Measurements from ENCODE around the gene SIPA1L3. TPM values are rescaled to one million over a fixed set of nuclear protein-coding genes. Genes with fewer than 3 reads are reported as not detected.

The SIPA1L3 gene
- total and polyA plus RNA-seq, 2 of the 13 experiments (the other 11 are each of a cell fraction or from before 2014, with no cell fraction given): 5.5 to 7.7 TPM

DNA sequence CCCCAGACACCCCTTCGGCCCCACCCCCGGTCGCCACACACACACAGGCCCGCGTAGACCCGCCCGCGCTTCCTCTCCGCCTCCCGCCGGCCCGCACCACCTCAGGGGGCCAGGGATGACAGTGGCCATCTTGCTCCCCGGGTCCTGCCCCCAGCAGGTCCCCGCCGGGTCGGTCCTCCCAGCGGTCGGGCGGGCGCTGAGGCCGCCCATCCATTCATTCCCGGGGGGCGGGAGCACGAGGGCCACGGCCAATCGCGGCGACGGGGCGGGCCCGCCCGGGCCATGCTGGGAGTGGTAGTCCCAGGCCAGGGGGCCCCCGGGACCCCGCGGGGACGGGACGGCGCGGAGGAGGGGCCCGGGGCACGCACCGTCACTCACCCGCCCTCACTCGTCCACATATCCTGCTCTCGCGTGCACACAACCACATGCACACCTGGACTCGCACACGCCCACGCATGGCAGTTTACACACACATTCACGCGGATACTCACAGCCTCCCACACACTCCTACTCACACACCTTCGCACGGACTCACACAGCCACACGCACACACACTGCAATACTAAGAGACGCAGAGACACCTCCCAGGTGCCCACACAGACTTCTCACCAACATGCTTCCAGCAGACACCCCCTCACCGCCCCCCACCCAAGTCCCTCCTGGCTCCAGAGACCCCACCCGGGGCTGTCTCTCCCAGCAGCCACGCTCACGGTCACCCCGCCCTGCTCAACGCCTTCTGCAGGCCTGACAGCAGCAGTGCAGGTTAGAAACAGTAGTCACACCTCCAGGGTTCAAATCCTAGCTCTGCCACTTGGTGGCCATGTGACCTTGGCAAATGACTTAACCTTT lies 317.2 kb downstream of the SIPA1L3 start, which contains the start of gene DPF1 (continued):
- TF ChIP-seq, protein P1, sequence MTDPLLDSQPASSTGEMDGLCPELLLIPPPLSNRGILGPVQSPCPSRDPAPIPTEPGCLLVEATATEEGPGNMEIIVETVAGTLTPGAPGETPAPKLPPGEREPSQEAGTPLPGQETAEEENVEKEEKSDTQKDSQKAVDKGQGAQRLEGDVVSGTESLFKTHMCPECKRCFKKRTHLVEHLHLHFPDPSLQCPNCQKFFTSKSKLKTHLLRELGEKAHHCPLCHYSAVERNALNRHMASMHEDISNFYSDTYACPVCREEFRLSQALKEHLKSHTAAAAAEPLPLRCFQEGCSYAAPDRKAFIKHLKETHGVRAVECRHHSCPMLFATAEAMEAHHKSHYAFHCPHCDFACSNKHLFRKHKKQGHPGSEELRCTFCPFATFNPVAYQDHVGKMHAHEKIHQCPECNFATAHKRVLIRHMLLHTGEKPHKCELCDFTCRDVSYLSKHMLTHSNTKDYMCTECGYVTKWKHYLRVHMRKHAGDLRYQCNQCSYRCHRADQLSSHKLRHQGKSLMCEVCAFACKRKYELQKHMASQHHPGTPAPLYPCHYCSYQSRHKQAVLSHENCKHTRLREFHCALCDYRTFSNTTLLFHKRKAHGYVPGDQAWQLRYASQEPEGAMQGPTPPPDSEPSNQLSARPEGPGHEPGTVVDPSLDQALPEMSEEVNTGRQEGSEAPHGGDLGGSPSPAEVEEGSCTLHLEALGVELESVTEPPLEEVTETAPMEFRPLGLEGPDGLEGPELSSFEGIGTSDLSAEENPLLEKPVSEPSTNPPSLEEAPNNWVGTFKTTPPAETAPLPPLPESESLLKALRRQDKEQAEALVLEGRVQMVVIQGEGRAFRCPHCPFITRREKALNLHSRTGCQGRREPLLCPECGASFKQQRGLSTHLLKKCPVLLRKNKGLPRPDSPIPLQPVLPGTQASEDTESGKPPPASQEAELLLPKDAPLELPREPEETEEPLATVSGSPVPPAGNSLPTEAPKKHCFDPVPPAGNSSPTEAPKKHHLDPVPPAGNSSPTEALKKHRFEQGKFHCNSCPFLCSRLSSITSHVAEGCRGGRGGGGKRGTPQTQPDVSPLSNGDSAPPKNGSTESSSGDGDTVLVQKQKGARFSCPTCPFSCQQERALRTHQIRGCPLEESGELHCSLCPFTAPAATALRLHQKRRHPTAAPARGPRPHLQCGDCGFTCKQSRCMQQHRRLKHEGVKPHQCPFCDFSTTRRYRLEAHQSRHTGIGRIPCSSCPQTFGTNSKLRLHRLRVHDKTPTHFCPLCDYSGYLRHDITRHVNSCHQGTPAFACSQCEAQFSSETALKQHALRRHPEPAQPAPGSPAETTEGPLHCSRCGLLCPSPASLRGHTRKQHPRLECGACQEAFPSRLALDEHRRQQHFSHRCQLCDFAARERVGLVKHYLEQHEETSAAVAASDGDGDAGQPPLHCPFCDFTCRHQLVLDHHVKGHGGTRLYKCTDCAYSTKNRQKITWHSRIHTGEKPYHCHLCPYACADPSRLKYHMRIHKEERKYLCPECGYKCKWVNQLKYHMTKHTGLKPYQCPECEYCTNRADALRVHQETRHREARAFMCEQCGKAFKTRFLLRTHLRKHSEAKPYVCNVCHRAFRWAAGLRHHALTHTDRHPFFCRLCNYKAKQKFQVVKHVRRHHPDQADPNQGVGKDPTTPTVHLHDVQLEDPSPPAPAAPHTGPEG (CRISPR knock-in tag; IDR thresholded peaks at IDR 0.05): peak; percentile 49; the same call in 1 of the 2 replicates
- TF ChIP-seq, protein P2, sequence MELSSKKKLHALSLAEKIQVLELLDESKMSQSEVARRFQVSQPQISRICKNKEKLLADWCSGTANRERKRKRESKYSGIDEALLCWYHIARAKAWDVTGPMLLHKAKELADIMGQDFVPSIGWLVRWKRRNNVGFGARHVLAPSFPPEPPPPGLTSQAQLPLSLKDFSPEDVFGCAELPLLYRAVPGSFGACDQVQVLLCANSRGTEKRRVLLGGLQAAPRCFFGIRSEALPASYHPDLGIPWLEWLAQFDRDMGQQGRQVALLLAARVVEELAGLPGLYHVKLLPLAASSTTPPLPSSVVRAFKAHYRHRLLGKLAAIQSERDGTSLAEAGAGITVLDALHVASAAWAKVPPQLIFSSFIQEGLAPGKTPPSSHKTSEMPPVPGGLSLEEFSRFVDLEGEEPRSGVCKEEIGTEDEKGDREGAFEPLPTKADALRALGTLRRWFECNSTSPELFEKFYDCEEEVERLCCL (CRISPR knock-in tag; IDR thresholded peaks at IDR 0.05; ENCODE audit: borderline replicate concordance): no peak
- TF ChIP-seq SMAD3 (CRISPR knock-in tag; IDR thresholded peaks at IDR 0.05) (0 out of 2 replicates have a peak, but pooled peaks have one; percentile 36), ZNF607 (CRISPR knock-in tag; IDR thresholded peaks at IDR 0.05; ENCODE audit: borderline replicate concordance) (peak; percentile 28; the same call in 1 of the 2 replicates), TBL1XR1 (IDR thresholded peaks at IDR 0.05; ENCODE audit: borderline replicate concordance, low read length, partially characterized antibody) (peak; percentile 13), ZSCAN29 (CRISPR knock-in tag; conservative IDR thresholded peaks at IDR 0.05) (0 out of 2 replicates have a peak, but pooled peaks have one; percentile 50), RFXANK (CRISPR knock-in tag; IDR thresholded peaks at IDR 0.05) (peak; percentile 44; the same call in 1 of the 2 replicates), DNMT1 (CRISPR knock-in tag; IDR thresholded peaks at IDR 0.05) (peak; percentile 92), MEIS1 (CRISPR knock-in tag; IDR thresholded peaks at IDR 0.05; ENCODE audit: borderline replicate concordance) (peak; percentile 40; the same call in 1 of the 2 replicates), SP5 (CRISPR knock-in tag; IDR thresholded peaks at IDR 0.05; ENCODE audit: borderline replicate concordance, low read depth) (peak; percentile 36; the same call in 1 of the 2 replicates), PRPF4 (IDR thresholded peaks at IDR 0.05; ENCODE audit: low read depth, low read length, poor library complexity, severe bottlenecking) (no peak), MNT (IDR thresholded peaks at IDR 0.05) (peak; percentile 40; the same call in 1 of the 2 replicates), PHF5A (CRISPR knock-in tag; IDR thresholded peaks at IDR 0.05; ENCODE audit: low read depth, unreplicated experiment) (no peak)
- TF ChIP-seq, protein P3, sequence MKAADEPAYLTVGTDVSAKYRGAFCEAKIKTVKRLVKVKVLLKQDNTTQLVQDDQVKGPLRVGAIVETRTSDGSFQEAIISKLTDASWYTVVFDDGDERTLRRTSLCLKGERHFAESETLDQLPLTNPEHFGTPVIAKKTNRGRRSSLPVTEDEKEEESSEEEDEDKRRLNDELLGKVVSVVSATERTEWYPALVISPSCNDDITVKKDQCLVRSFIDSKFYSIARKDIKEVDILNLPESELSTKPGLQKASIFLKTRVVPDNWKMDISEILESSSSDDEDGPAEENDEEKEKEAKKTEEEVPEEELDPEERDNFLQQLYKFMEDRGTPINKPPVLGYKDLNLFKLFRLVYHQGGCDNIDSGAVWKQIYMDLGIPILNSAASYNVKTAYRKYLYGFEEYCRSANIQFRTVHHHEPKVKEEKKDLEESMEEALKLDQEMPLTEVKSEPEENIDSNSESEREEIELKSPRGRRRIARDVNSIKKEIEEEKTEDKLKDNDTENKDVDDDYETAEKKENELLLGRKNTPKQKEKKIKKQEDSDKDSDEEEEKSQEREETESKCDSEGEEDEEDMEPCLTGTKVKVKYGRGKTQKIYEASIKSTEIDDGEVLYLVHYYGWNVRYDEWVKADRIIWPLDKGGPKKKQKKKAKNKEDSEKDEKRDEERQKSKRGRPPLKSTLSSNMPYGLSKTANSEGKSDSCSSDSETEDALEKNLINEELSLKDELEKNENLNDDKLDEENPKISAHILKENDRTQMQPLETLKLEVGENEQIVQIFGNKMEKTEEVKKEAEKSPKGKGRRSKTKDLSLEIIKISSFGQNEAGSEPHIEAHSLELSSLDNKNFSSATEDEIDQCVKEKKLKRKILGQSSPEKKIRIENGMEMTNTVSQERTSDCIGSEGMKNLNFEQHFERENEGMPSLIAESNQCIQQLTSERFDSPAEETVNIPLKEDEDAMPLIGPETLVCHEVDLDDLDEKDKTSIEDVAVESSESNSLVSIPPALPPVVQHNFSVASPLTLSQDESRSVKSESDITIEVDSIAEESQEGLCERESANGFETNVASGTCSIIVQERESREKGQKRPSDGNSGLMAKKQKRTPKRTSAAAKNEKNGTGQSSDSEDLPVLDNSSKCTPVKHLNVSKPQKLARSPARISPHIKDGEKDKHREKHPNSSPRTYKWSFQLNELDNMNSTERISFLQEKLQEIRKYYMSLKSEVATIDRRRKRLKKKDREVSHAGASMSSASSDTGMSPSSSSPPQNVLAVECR (CRISPR knock-in tag; IDR thresholded peaks at IDR 0.05; ENCODE audit: borderline replicate concordance): peak; percentile 85
